DOHH2 (cell line): Measurements from ENCODE around the gene FARS2.

ENCODE experiments used
- H3F3A ChIP-seq: fragments of 200-600 bp; sonication (generic), shearing (Covaris generic); 2 replicates; pipeline ENCODE4 v1.6.0; 2016; ENCODE audit warnings: antibody characterized with exemption, mild to moderate bottlenecking; ENCODE audit not compliant: control insufficient read depth, insufficient read depth
- H3K27ac ChIP-seq: fragments of 200-600 bp; sonication (generic); 2 replicates; pipeline ENCODE4 v1.5.1; 2014; ENCODE audit warnings: low read depth, mild to moderate bottlenecking, low read length, moderate library complexity
- H3K27me3 ChIP-seq: fragments of 200-600 bp; sonication (generic); 2 replicates; pipeline ENCODE4 v1.6.1; 2014; ENCODE audit warnings: mild to moderate bottlenecking, low read length, mixed read lengths; ENCODE audit not compliant: control insufficient read depth
- H3K36me3 ChIP-seq: fragments of 200-600 bp; sonication (generic); 2 replicates; pipeline ENCODE4 v1.6.1; 2014; ENCODE audit warnings: mild to moderate bottlenecking, low read length, moderate library complexity, mixed read lengths; ENCODE audit not compliant: control insufficient read depth
- H3K4me1 ChIP-seq: fragments of 200-600 bp; sonication (generic); 2 replicates; pipeline ENCODE4 v1.6.1; 2014; ENCODE audit warnings: mild to moderate bottlenecking, low read length, mixed read lengths; ENCODE audit not compliant: control insufficient read depth
- H3K4me2 ChIP-seq: fragments of 200-600 bp; sonication (generic); 2 replicates; pipeline ENCODE4 v1.6.0; 2014; ENCODE audit warnings: mild to moderate bottlenecking, low read length, moderate library complexity
- H3K4me3 ChIP-seq: fragments of 200-600 bp; sonication (generic); 2 replicates; pipeline ENCODE4 v1.5.1; 2014; ENCODE audit warnings: mild to moderate bottlenecking, low read length, mixed read lengths
- H3K79me2 ChIP-seq: fragments of 200-600 bp; sonication (generic); 2 replicates; pipeline ENCODE4 v1.6.1; 2014; ENCODE audit warnings: mild to moderate bottlenecking, low read length, mixed read lengths; ENCODE audit not compliant: control insufficient read depth
- H3K9me2 ChIP-seq: fragments of 200-600 bp; sonication (generic); replicated peaks from 2 replicates; pipeline ENCODE4 v1.6.1; 2014; ENCODE audit warnings: mild to moderate bottlenecking, low read length, mixed read lengths; ENCODE audit not compliant: control insufficient read depth
- H3K9me3 ChIP-seq: fragments of 200-600 bp; sonication (generic); 2 replicates; pipeline ENCODE4 v1.6.1; 2014; ENCODE audit warnings: antibody characterized with exemption, low read length, mixed read lengths; ENCODE audit not compliant: control insufficient read depth, insufficient read depth
- H4K20me1 ChIP-seq: fragments of 200-600 bp; sonication (generic); 2 replicates; pipeline ENCODE4 v1.6.0; 2014; ENCODE audit warnings: low read depth, mild to moderate bottlenecking, antibody characterized with exemption, low read length, moderate library complexity; ENCODE audit not compliant: control insufficient read depth, insufficient read depth
- CTCF ChIP-seq: fragments of 200-600 bp; sonication (generic); IDR thresholded peaks from one replicate; pipeline ENCODE4 v1.5.1; 2014; ENCODE audit warnings: antibody characterized with exemption, mild to moderate bottlenecking, low read depth, low read length; ENCODE audit not compliant: poor library complexity, severe bottlenecking
- EZH2phosphoT487 ChIP-seq: fragments of 200-600 bp; sonication (generic); IDR thresholded peaks from 2 replicates; pipeline ENCODE4 v1.6.1; 2017; ENCODE audit warnings: borderline replicate concordance, mild to moderate bottlenecking, antibody characterized with exemption, low read length, moderate library complexity, mixed read lengths

The FARS2 gene

GRCh38 chr6:5567352-5567751, 306.0 kb downstream of the FARS2 start:
- Histone ChIP-seq H3K4me1 (peaks cover 4% of the 10 kb centered on the region; the same call in 1 of the 2 replicates), H3K27ac (no peak overlapping the region), H3K4me2 (no peak overlapping the region), H3K27me3 (no peaks in the 10 kb centered on the region), H3K4me3 (no peak overlapping the region), H3K9me2 (no peaks in the 10 kb centered on the region), H3F3A (no peaks in the 10 kb centered on the region), H3K79me2 (no peaks in the 10 kb centered on the region), H3K9me3 (peaks cover 2% of the 10 kb centered on the region; the same call in 1 of the 2 replicates), H4K20me1 (no peaks in the 10 kb centered on the region), H3K36me3 (no peaks in the 10 kb centered on the region)
- TF ChIP-seq CTCF (no peak), EZH2phosphoT487 (no peak)

DNA sequence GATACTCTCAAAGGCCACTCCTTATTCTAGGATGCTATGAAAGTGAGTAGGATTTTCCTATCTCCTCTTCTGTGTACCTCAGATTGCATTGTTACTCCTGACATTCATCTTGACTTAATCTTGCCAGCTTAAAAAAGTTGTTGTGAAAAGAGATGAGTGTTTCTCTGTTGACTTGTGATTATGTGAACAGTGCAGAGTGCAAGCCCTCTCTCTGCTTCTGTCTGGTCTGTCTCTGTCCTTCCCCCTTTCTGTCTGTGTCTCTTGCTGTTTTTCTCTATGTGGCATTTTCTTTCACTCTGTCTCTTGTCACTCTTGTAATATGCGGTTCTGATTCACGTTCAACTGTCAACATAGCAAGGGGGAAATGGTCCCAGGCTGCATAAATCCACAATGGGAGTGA, 306.6 kb downstream of the FARS2 start:
- H3K36me3 ChIP-seq: no peaks in the 10 kb centered on the region
- H3K9me3 ChIP-seq: peaks cover 2% of the 10 kb centered on the region; the same call in 1 of the 2 replicates
- H4K20me1 ChIP-seq: no peaks in the 10 kb centered on the region
- no peak for TF ChIP-seq CTCF
- no peak for TF ChIP-seq EZH2phosphoT487
- H3K27me3 ChIP-seq: no peaks in the 10 kb centered on the region
- no peaks in the 10 kb centered on the region for H3K9me2 ChIP-seq
- no peaks in the 10 kb centered on the region for H3K79me2 ChIP-seq
- H3K4me2 ChIP-seq: no peak overlapping the region
- no peak overlapping the region for H3K27ac ChIP-seq
- H3F3A ChIP-seq: no peaks in the 10 kb centered on the region
- H3K4me1 ChIP-seq: peaks cover 4% of the 10 kb centered on the region; the same call in 1 of the 2 replicates
- H3K4me3 ChIP-seq: no peak overlapping the region

GRCh38 chr6:5569491-5569890, 308.2 kb downstream of the FARS2 start:
- H3K4me3 ChIP-seq: no peak overlapping the region
- H3K9me2 ChIP-seq: no peaks in the 10 kb centered on the region
- TF ChIP-seq CTCF: no peak
- no peak for TF ChIP-seq EZH2phosphoT487
- H3K4me2 ChIP-seq: no peak overlapping the region
- no peak overlapping the region for H3K27ac ChIP-seq
- H4K20me1 ChIP-seq: no peaks in the 10 kb centered on the region
- H3K9me3 ChIP-seq: peaks cover 2% of the 10 kb centered on the region; the same call in 1 of the 2 replicates
- peaks cover 4% of the 10 kb centered on the region; the same call in 1 of the 2 replicates for H3K4me1 ChIP-seq
- no peaks in the 10 kb centered on the region for H3K36me3 ChIP-seq
- no peaks in the 10 kb centered on the region for H3K27me3 ChIP-seq
- H3F3A ChIP-seq: no peaks in the 10 kb centered on the region
- H3K79me2 ChIP-seq: no peaks in the 10 kb centered on the region
